Body of pancreas (tissue), 4 donors: Measurements from ENCODE around the gene CORO1C.

ENCODE experiments used
- CTCF ChIP-seq, 7 experiments: fragments of 450-650 bp in 4 of 7; fragments of 200-600 bp in 3 of 7; sonication (generic) in 3 of 7; IDR thresholded peaks; one replicate each; pipeline ENCODE4 v1.5.1; 2016 to 2019; ENCODE audit warnings: antibody characterized with exemption in 7 of 7
- POLR2A ChIP-seq, 3 donors: fragments of 450-650 bp; IDR thresholded peaks; one replicate each; pipeline ENCODE4 v1.6.1; 2016; ENCODE audit warnings: antibody characterized with exemption in 3 of 3, mild to moderate bottlenecking in 2 of 3

DNA sequence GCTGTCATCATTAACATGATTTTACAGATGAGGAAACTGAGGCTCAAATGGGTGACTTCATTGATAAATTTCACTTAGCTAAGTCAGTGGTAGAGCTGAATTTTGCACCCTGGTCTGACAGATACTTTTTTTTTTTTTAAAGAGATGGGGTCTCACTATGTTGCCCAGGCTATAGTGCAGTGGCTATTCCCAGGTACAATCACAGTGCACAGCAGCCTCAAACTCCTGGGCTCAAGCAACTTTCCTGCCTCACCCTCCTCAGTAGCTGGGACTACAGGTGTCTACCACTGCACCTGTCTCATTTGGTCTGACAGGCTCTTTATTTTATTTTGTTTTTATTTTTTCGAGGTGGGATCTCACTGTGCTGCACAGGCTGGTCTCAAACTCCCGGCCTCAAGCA is 24.2 kb upstream of the CORO1C start:
- TF ChIP-seq CTCF (IDR thresholded peaks at IDR 0.05): no peak
- no peak for TF ChIP-seq POLR2A (IDR thresholded peaks at IDR 0.05)
